ENCODE data around the gene FAIM2.

DNA sequence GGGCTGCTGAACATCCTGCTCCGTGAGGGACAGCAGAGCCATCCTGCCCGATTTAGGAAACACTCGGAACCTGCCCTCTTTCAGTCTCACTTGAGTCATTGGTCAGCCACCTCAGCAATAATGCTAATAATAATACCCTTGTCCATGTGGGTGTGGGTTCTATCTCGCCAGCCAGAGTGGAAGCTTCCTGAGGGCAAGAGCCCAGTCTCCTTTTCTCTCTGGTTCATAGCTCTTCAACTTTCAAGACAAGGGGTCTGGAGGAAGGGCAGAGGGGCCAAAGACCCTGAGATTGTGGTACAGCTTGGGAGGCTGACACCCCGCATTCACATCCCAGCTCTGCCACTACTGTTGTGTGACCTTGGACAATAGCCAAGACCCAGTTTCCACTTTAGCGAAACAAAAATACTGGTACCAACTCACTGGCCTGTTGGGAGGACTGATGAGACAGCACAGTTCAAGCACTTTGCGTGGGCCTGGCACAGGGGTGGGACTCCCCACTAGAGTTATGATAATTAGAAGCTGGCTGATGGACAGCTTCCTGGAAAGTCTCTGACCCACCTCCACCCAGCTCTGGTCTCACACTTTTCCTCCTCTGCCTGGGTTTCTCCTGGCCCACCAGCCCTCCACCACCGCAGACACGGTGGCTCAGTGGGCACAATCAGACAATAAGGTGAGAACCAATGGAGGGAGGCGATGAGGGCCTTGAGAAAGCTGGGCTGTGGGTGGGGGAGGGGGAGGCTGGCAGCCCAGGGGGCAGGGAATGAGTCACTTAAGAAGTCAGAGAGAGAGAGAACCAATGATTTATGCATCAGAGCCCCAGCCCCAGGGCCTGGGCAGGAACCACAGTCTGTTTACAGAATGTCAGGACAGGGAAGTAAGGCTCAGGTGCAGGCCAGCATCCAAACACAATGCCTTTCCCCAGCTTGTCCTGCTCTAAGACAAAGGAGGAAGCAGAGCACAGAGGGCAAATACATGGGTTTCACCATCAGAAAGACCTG, 9.6 kb downstream of the FAIM2 start:
- TF ChIP-seq POLR2A (IDR thresholded peaks at IDR 0.05; ENCODE audit: low read depth, low read length), result no peak
- no peak for TF ChIP-seq POLR2AphosphoS5 (IDR thresholded peaks at IDR 0.05; ENCODE audit: low read depth, low read length)
- TF ChIP-seq SPI1 (IDR thresholded peaks at IDR 0.05; ENCODE audit: low read depth, low read length), result no peak
- TF ChIP-seq TAF1 (IDR thresholded peaks at IDR 0.05; ENCODE audit: low read depth, low read length), result no peak
